Measurements from ENCODE around the gene SULT4A1.

GRCh38 chr22:43843783-43844530, 18.4 kb downstream of the SULT4A1 start:
- TF ChIP-seq POLR2AphosphoS5 (IDR thresholded peaks at IDR 0.05; ENCODE audit: low read depth, low read length) (no peak), REST (IDR thresholded peaks at IDR 0.05; ENCODE audit: insufficient read depth in 1 of 2, low read depth in 2 of 2, low read length in 2 of 2) (no peak), SIN3A (IDR thresholded peaks at IDR 0.05; ENCODE audit: borderline replicate concordance, insufficient read depth, low read length) (no peak)

Measured in PFSK-1 (cell line).